Globus pallidus (tissue), 1 donor: Measurements from ENCODE around the gene REPS2.

Experiments used
- DNase-seq: peaks from one replicate; pipeline ENCODE4 v3.0.0-alpha.2; 2015; ENCODE audit warnings: low spot score

The REPS2 gene

DNA sequence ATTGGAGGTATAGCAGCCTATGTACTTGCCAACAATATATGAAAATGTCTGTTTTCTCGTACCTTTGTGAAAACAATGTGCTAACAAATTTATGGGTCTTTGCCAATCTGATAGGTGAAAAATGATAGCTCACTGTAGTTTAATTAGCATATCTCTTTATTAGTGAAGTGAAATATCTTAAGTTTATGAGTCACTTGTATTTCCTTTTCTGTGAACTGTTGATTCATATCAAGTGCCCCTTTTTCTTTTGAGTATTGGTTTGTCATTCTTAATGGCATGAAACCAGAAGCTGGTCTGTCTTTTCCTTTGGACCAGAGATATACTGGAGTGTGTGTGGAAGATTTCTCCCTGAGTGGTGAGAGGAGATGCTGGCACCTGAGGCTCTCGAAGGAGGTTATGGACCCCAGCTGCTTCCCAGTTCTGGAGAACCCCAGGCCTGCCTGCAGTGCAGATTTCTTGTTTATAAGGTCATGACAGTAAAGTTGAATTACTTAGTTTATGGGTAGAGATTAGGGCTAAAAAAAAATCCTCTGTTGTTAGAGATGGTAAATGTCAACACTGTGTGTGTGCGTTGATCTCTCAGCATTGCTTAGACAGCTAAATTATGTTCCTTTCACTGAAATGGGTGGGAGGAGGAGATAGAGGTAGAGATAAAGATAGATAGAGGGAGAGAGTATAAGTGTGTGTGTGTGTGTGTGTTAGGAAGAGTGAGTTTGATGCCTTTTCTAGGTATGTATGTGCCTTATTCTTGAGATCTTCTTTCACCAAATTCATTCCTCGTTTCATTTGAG is 89.9 kb downstream of the REPS2 start:
- no peak for DNase-seq

DNA sequence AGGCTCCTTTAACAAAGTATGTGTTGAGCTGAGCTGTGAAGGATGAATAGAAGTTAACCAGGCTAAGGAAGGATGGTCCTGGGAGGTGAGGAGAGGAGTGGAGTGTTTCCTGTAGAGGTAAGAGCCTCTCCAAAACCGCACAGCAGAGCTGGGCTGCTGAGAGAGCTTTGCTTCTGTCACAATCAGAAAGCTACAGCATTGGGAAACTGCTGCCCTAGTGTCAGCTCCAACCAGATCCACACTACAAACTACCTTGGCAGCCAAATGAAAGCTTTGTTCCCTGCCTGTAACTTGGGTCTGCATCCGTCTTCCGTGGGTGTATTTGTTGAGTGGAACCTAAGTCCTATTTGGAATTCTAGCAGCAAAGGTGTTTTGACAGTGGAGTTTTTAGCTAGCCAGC is 91.8 kb downstream of the REPS2 start:
- DNase-seq: no peak

DNA sequence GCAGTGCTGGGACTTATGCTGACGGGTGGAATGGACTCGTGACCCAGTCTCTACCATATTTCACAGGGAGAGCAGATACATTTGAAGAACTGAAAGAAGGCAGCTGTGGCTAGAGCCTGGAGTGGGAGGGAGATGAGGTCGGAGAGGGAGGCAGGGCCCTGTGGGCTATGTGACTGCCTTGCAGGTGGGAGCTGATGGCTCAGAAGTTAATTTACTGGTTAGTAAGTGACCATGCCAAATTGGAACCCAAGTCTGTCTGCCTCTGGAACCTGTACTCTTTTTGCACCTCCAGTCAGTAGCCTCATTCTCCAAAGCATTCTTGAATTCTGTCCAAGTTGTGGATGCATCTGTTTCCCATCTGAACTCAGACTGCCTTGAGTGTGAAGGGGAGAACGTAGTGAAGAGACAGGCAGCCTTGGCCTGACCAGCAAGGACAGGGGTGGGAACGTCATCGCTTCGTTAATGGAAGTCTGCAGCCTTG is 92.3 kb downstream of the REPS2 start:
- DNase-seq: peak; percentile 53

GRCh38 chrX:17039826-17040225 is 93.4 kb downstream of the REPS2 start:
- no peak for DNase-seq

DNA sequence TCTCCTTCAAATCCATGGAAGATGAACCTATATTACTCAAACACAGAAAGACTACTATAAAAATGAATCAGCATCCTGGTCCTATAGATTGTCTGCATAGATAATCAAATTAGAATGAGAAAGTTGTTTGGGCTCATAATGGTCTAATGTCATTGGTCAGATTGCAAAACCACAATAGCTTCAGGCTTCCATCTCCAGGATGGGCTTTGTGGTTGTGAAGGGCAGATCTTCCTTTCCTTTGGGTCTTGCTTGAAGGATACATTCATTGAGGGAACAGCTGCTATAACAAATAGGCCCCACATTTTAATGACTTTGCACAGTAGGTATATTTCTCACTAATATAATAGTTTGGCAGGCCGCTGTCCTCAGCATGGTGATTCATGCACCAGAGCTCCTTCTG is 94.3 kb downstream of the REPS2 start:
- DNase-seq: no peak

GRCh38 chrX:17042037-17042436 is 95.6 kb downstream of the REPS2 start:
- no peak for DNase-seq

- peak; percentile 70 for DNase-seq
Observed at GRCh38 chrX:17046478-17047097, 100.1 kb downstream of the REPS2 start.

DNA sequence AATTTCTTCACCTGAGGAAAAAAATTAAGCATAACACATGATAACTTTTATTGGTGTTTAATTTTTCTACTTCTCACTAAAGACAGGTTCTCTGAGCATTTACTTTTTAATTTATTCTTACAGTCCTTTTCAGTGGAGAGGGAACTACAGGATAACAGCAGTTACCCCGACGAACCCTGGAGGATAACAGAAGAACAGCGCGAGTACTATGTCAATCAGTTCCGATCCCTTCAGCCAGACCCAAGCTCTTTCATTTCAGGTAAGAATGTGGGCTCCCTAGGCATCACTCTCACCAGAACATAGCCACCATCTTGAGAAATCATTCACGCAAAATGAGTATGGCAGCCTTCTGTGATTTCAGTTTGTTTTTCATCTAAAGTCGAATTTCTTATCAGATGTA is 100.8 kb downstream of the REPS2 start:
- no peak for DNase-seq

- no peak for DNase-seq
Observed at GRCh38 chrX:17052210-17052609, 105.8 kb downstream of the REPS2 start.

DNA sequence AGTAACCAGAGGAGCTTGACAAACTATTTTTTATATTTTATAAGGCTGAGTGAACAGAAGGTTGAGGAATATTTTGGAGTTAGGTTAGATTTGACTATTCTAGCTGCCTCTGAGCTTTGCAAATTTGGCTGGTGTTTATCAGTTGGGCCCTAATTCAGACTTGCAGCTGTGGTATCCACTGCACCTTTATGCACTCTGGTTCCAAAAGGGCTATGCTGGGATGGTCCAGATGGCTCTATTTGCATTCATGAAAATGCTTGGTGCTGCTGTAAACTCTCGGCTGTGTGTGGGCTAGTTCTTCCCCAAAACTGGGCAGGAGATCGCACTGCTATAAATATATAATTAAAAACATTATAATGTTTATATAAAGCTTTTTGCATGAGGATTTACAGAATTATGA is 106.3 kb downstream of the REPS2 start:
- no peak for DNase-seq

- no peak for DNase-seq
Observed at GRCh38 chrX:17053502-17053901, 107.0 kb downstream of the REPS2 start.

GRCh38 chrX:17056868-17057608 is 110.6 kb downstream of the REPS2 start:
- no peak for DNase-seq

DNA sequence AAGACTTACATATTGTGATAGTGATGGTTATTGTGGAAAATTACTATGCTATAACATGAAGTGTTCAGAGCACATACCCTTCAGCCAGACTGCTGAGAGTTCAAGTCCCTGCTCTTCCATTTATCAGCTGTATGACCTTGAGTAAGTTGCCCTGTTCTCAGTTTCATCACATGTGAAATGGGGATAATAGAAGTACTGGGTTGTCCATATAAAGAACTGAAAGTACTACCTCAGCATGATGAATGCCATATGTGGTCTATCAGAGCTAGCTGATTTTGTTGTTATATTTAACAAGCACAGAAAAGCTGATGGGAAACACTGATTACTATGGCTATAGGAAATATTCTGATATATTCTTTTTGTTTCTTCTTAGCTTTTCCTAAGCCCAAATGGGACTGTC is 115.6 kb downstream of the REPS2 start:
- no peak for DNase-seq

- no peak for DNase-seq
Observed at GRCh38 chrX:17065100-17065499, 118.6 kb downstream of the REPS2 start.

DNA sequence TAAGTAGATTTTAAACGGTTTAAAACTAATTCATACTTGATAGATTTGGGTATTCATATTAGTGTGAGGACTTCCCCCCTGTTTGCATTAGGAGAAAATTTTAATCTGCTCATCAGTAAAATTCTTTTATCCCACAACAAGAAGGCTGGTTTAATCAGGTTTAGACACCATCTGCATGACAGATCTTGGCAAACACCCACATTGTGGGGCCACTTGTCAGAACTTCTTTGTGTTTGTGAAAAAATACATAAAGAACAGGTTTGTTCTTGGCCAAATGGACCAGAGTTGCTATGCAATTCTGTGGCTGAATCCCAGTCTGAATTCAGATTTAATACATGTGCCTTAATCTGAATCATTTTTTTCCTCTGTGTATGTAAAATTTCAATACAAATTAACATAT is 121.1 kb downstream of the REPS2 start:
- peak; percentile 28 for DNase-seq

GRCh38 chrX:17072301-17072700 is 125.8 kb downstream of the REPS2 start:
- no peak for DNase-seq

DNA sequence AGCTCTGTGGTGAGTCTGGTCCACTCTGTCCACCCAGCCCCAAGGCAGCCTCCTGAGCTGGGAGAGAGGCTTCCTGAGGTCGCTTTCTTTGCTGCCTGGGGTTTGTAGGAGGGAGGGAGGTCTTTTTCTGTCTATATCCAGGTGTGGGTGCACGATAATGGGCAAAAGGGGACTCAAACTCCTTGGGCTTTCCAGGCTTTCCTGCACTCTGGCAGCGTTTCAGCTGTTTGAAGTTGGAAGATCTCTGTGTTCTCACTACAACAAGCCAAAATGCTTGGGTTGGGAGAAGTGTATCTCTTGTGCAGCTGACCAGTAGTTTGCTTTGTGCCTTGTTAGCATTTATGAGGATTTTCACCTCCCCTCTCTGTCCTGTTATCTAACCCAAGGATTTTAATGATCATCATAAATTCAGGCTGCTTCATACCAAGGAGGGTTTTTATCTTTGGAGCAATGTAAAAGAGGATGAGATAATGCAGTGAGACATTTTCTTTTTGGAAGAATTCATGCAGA is 126.3 kb downstream of the REPS2 start:
- no peak for DNase-seq

- no peak for DNase-seq
Observed at GRCh38 chrX:17075004-17075403, 128.5 kb downstream of the REPS2 start.

GRCh38 chrX:17077361-17077760 is 130.9 kb downstream of the REPS2 start:
- no peak for DNase-seq

GRCh38 chrX:17078031-17078720 is 131.7 kb downstream of the REPS2 start:
- DNase-seq: no peak

- DNase-seq: no peak
Observed at GRCh38 chrX:17081511-17081910, 135.1 kb downstream of the REPS2 start.

DNA sequence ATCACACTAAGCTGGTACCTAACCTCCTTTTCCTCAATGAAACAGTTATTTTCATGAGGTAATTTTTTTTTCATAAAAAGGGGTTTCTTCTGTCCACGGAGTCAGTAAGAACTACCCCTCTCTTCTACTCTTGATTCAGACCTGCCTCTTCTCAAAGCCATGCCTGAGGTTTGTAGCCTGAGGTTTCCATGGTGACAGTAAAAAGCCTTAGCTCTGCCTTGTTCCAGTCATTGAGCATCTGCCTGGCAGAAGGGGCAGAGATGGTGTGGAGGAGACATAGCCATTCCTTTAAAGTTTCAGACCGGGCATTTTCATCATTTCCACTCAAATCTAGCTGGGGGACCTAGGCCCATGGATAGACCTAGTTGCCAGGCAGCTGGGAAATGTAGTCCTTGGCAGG is 135.5 kb downstream of the REPS2 start:
- no peak for DNase-seq
